Fibroblast of pulmonary artery (primary cell): ENCODE measurements around the gene TBC1D16.

Experiments used
- DNase-seq: peaks from one replicate; pipeline ENCODE4 v3.0.0-alpha.2; 2010; ENCODE audit warnings: low read depth
- H3K4me3 ChIP-seq: replicated peaks from 2 replicates; pipeline ENCODE4 v1.5.1; 2011; ENCODE audit warnings: low read depth, mild to moderate bottlenecking, control low read depth, low read length, moderate library complexity
- CTCF ChIP-seq: IDR thresholded peaks from 2 replicates; pipeline ENCODE4 v1.5.1; 2011; ENCODE audit warnings: mild to moderate bottlenecking, control low read depth, low read length, inconsistent platforms; ENCODE audit errors: missing control alignments

TBC1D16 gene

GRCh38 chr17:80030730-80031410 is 4.8 kb downstream of the TBC1D16 start:
- no peak overlapping the region for H3K4me3 ChIP-seq
- TF ChIP-seq CTCF, result no peak
- DNase-seq, result no peak

- DNase-seq, result peak; percentile 84
- peak overlapping the region; percentile 21 for H3K4me3 ChIP-seq
- TF ChIP-seq CTCF, result no peak
Measured at GRCh38 chr17:80029258-80029974, 6.3 kb downstream of the TBC1D16 start.

GRCh38 chr17:80028030-80028429 is 7.6 kb downstream of the TBC1D16 start:
- no peak for DNase-seq
- no peak overlapping the region for H3K4me3 ChIP-seq
- TF ChIP-seq CTCF, result no peak

- TF ChIP-seq CTCF, result no peak
- H3K4me3 ChIP-seq, result no peak overlapping the region
- no peak for DNase-seq
Measured at GRCh38 chr17:80027043-80027435, 8.6 kb downstream of the TBC1D16 start.

- no peak for DNase-seq
- no peak overlapping the region for H3K4me3 ChIP-seq
- no peak for TF ChIP-seq CTCF
Measured at GRCh38 chr17:80026359-80027042, 9.2 kb downstream of the TBC1D16 start.

- DNase-seq, result no peak
- H3K4me3 ChIP-seq, result no peak overlapping the region
- TF ChIP-seq CTCF, result no peak
Measured at GRCh38 chr17:80025796-80026195, 9.9 kb downstream of the TBC1D16 start.
